Activated T-cell treated with anti-CD3 and anti-CD28 coated beads for 48 hours (primary cell): ENCODE measurements around the gene PPM1A.

Source experiments
- DNase-seq: peaks from one replicate; pipeline ENCODE4 v3.0.0-alpha.2; 2020; ENCODE audit warnings: low read depth

Gene PPM1A

DNA sequence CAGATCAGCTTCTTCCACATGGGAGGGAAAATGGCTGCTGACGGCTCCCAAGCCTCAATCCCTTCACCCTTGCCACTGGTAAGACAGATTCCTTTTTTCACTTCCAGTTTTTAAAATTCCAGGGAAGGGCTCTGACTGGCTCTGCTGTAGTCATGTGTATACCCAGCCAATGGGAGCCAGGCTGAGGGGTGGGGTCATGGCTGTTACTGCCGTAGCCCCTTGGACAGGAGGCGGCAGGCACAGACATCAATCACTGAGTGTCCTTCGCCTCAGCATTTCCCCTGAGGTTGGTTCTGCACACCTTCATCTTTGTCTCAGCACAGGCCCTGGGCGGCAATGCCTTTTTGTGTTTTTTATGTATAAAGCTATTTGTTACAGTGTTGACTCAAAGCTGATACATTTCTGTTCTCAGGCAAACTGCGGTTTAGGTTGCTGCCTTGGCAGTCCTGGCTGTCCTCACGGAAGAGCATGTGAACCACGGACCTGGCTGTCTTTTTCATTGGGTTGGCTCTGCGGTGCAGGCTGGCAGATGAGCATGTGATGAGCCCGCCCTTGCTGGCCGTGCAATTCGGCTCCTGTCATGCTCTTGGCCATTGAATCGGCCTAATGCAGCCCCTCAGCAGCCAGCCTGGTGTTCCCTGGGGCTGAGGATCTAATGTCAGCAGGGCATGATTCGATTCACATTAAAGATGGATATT, 74.3 kb downstream of the PPM1A start:
- DNase-seq: no peak

DNA sequence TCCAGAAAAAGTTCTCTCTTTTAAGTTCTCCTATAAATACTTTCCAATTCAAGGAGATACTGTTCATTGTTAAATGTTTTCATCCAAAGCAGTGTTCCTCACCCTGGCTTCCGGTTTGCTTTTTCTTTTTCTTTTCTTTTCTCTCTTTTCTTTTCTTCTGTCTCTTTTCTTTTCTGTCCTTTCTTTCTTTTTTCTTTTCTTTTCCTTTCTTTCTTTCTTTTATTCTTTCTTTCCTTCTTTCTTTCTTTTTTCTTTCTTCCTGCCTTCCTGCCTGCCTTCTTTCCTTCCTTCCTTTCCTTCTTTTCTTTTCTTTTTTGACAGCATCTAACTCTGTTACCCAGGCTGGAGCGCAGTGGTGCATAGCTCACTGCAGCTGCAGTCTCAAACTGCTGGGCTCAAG, 75.8 kb downstream of the PPM1A start:
- no peak for DNase-seq

DNA sequence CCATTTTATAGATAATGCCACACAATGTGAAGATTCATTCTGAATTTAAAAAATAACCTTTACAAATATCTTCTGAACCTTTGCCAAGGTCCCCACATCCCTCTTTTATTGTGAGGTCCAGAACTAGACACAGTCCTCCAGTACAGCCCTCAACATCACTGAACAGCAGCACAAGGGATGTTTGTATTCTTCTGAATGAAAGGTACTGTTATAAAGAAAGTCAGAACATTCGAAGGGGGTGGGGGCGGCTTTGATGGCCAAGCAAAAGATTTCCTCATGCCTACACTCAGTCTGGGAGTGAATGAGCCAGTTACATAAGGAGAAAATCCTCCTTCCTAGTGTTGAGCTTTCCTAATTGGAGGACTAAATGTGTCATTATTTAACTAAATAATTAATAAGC, 77.3 kb downstream of the PPM1A start:
- no peak for DNase-seq

DNA sequence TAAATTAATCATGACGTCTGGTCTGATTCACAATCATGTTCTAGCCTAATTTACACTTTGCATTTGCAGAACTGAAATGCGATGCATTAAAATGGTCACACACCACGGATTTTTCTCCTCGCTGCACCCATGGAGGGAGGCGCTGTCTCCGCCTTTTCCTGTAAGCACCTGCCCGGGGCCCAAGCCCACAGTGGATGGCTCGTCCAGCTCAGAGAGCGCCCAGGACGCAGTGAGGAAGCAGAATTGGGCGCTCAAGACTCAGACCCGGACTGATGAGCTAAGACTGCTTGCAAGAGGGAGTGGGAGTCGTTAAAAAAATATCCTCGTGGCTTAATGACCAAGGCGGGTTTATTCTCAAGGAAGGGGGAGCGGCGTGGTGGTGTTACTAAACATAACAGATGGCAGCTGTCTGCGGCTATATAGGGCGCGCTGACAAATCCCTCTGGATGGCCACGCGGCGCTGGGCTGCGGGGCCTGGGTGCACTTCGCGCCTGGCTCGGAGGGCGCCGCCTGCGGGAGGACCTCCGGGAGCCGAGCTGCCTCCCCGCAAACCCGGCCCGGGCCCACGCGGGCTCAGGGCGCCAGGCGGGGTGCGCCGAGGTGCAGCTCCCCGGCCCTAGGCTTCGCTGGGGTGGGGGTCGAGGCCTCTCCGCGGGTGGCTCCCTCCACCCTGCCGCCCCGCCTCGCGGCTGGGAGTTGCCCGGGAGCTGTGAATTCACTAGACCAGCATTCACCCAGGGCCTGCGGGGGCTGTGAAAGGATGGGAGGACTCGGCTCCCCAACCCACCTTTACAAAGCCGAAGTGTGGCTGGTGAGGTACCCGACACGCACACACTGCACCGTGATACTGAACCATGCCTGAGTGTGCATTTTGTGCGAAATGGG, 78.7 kb downstream of the PPM1A start:
- DNase-seq: peak; percentile 31

DNA sequence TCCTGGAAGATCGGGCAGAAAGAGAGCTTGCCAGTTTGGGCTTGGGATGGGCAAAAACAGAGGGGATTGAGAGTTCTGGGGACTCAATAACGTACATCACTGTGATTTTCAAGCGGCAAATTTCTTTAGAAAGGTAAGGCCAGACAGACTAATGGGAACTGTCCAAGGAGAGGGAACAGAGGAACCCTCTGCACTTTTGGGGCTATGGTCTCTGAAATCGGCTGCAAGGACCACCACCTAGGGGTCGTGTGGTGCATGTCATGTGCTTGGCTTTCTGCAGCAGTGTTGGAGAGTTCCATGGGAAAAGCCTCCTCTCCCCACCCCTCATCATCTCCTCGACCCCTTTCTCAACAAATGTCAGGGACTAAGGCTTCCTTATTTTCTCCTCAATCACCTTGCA, 79.6 kb downstream of the PPM1A start:
- no peak for DNase-seq

DNA sequence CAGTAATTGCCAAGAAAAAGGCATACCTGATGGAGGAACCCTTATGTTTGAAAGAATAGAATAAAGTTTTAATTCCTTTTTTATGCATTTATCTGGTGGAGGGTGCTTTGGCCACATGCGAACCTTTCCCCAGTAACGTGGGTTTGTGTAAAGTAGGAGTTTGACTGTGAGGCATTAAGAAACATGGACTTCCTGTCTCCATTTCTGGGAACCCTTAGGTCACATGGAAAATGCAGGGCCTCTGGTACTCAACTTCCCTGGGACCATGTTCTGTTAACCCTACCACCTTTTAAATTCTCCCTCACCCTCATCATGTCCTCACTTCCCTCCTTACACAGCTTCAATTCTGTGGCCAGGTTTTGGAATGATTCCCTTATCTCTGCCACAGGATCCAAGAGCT, 80.3 kb downstream of the PPM1A start:
- no peak for DNase-seq

DNA sequence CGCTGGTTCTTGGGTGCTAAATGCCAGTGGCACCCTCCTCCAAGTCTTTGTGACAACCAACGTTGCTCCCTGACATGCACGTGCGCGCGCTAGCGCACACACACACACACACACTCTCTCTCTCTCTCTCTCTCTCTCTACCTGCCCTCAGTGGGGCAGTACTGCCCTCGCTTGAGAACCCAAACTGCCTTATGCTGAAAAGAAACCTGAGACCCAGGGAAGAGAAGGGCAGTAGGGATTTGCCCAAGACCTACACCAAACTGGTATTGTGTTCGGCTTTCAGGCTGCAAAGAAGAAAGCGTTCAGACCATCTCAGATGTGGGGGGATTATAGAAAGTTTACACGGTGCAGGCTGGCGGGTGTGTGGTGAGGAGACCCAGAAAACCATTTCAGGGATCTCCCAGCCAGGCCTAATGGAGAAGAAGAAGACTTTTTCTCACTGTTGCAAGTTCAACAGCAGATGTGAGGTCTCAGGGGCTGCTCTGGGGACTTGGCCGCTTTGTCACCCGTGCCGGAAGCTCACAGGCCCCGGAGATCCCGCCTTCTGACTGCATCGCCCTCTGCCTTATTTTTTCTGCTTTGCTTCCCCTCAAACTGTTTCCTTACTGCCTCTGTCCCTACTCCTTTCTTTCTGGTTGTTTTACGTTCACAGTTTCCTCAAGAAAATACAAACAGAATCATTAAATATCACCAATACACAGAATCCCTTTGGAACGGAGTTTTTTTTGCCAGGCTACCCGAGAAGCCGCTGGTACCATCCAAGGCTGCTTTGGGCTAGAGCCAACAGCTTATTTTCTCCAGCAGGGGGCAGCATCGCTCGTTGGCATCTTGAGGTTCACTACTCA, 82.4 kb downstream of the PPM1A start:
- peak; percentile 64 for DNase-seq

DNA sequence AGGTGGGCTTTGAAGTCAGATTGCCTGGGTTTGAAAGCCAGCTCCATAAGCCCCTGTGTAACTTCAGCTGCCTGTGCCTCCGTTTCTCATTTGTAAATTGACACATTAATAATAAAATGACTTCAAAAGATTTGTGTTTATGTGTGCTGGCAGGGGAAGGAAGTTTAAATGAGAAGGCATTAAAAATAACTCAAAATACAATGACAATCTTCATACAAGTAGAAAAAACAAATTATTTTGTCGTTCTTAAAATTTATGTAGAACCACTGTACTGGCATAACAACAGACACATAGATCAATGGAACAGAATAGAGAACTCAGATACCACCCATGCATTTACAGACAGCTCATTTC, 83.0 kb downstream of the PPM1A start:
- no peak for DNase-seq

DNA sequence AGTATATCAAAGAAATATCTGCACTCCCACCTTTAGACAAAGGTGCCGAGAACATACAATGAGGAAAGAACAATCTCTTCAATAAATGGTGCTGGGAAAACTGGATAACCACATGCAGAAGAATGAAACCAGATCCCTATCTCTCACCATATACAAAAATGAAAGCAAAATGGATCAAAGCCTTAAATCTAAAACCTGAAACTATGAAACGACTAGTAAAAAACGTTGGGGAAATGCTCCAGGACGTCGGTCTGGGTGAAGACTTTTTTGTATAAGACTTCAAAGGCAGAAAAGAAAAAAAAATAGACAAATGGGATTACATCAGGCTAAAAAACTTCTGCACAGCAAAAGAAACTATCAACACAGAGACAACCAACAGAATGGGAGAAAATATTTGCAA, 83.8 kb downstream of the PPM1A start:
- no peak for DNase-seq

DNA sequence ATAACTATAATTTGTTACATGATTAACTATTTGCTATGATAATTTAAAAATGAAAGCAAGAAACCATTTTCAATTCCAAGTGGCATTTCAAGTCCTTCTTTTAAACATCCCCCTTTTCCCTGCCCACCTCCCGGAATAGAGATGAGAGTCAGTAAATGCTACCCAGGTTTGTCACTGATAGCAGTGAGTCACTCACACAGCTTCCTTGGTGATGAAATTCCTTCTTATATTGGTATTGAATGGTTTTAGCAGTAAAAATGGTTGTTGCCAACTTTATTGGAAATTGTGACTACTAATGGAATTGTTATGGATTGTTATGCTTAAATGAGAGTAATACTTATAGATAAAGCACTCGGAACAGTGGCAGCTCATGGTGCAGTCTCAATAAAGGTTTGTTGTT, 90.5 kb downstream of the PPM1A start:
- no peak for DNase-seq

DNA sequence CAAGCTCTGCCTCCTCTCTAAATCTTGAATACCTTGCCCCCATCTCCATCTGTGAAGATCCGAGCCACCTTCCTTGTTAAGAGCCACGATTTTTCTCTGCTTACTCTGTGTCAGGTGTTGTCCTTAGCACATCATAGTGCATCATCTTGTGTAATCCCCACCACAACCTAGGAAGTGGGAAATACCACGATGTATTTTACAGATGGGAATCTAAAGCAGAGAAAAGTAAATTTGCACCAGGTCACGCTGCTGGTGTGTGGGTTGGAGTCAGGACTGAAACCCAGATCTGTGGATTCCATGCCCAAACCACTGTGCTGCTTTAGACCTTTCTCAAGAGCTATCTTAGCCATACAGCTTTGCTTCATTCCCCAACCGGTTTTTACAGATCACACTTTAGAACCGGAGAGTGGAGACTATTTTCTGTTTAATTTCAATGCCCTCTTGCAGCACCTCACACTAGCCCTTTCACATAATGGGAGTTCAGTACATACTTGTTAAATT, 94.6 kb downstream of the PPM1A start:
- no peak for DNase-seq

DNA sequence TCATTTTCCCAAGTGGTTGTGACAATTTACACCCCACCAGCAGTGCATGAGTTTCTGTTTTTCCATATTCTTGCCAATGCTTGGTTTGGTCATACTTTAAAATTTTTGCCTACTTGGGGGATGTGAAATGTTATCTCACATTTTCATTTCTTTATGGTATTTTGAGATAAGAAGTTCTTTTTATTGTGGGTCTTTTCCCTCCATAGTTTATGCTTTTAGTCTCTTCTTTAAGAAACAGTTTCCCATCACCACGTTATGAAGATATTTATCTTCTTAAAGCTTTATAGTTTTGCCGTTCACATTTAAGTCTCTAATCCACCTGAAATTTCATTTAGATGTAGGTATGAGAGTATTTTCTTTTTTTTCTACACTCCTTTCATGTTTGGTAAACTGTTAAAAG, 95.7 kb downstream of the PPM1A start:
- DNase-seq: no peak

DNA sequence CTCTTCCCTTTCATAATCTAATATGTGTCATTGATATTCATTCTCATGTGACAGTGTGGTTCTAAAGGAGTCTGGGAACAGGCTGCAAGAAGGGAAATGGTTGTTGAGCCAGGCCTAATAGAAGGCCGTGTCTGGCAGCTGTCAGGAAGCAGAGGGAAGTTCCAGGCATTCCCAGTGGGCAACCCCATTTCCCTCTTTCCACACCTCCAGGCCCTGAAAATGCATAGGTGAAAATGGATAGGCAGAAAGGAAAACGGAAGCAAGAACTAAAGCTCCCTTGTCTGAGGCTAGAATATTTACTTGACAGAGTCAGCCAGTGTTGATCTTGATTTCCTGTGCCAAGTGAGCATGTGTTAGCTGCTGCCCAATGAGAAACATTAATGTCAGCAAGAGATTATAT, 97.7 kb downstream of the PPM1A start:
- DNase-seq: no peak

DNA sequence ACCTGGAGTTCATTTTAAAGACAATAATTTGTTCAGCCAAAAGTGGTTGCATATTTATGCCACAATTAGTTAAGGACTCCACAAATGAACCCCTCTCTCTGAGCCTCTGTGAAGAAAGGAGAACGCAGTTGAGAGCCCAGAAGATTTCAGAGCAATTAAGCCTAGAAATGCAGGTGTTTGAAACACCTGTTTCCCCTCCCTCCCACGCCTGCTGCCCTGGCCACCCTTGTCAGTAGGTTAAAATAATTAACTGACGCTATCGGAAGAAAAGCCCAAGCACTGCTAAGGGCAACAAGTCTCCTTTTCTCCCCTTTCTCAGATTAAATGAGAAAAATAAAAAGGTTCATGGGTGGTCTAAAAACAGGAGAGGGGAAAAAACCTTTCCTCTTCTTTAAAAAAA, 99.2 kb downstream of the PPM1A start:
- DNase-seq: no peak
